Right ventricle myocardium superior (tissue), 1 donor: ENCODE results near the gene HAPLN2. TPM values are rescaled to one million over a fixed set of nuclear protein-coding genes. Genes with fewer than 3 reads are reported as not detected.
A peak's percentile ranks its signal among the peaks of the same experiment; 100 is the strongest.
"Not testable (repeated sequence)": the region's sequence is repeated elsewhere in the genome, so short reads cannot be mapped to it uniquely, and the experiment has no call there.

Experiments used
- ATAC-seq: fragments of 200-7000 bp; cut with Tn5 transposase; one replicate; pipeline ENCODE4 v1.9.1; 2020; ENCODE audit warnings: mild to moderate bottlenecking; ENCODE audit not compliant: poor library complexity
- DNase-seq: peaks from one replicate; pipeline ENCODE4 v3.0.0-alpha.2; 2020
- intact Hi-C: fragments of 100-400 bp; cut with DNase I; formaldehyde crosslinking; loops from one replicate; pipeline ENCODE4 v1.11.2; 2022
- long read RNA-seq: library from polyadenylated mRNA; unstranded; transcript quantifications from one replicate; pipeline ENCODE4 v2.0.0, GENCODE V29; 2021
- total RNA-seq: library from RNA; stranded (reverse); fragmentation: NEBNext Ultra II Directional; extraction: Animal tissue kit (Norgen Biotek cat#: 25700); gene quantifications from one replicate; pipeline ENCODE4 v1.2.1, GENCODE V29; 2021
- donor health status: DM: no; HTN: yes; CAD: no; lungs with severe emphysema.

HAPLN2 gene
- 1.6 TPM for total RNA-seq
- long read RNA-seq, partial matches to known transcripts, result 0 of 2 reads
- long read RNA-seq, other reads (novel, unspliced or antisense), result 1 of 2 reads

- ATAC-seq, result no peak
- DNase-seq, result no peak
- intact Hi-C loops, result no loop called here
Observed at GRCh38 chr1:156618853-156619581, at the start of gene HAPLN2. HAPLN2 (plus strand) TSS chr1:156619415; CDS start chr1:156623491, 4,076 bp downstream.

- intact Hi-C loops, result no loop called here
- ATAC-seq (no peak), DNase-seq (no peak)
Observed at GRCh38 chr1:156571261-156571852, 47.9 kb upstream of the HAPLN2 start.

GRCh38 chr1:156571919-156572662 lies 47.1 kb upstream of the HAPLN2 start, which contains the start of gene IQGAP3:
IQGAP3 (minus strand) TSS chr1:156572565; CDS start chr1:156572529, 36 bp downstream.
- intact Hi-C loops, result no loop called here
- ATAC-seq (peak; percentile 97), DNase-seq (peak; percentile 86)

- no peak for ATAC-seq
- no peak for DNase-seq
- intact Hi-C loops, result no loop called here
Observed at GRCh38 chr1:156572663-156573018, 46.6 kb upstream of the HAPLN2 start.

- intact Hi-C loops, result no loop called here
- ATAC-seq (no peak), DNase-seq (no peak)
Observed at GRCh38 chr1:156574039-156574633, 45.1 kb upstream of the HAPLN2 start.

GRCh38 chr1:156577550-156577949 lies 41.7 kb upstream of the HAPLN2 start:
- intact Hi-C loops, result no loop called here
- ATAC-seq (no peak), DNase-seq (no peak)

- intact Hi-C loops, result no loop called here
- no peak for ATAC-seq
Observed at GRCh38 chr1:156578055-156578454, 41.2 kb upstream of the HAPLN2 start.

GRCh38 chr1:156579472-156579871 lies 39.7 kb upstream of the HAPLN2 start, which contains the start of gene TTC24:
TTC24 (plus strand) TSS chr1:156579723; CDS start chr1:156581365, 1,642 bp downstream.
- no peak for ATAC-seq
- intact Hi-C loops, result no loop called here
- DNase-seq, result no peak

More at GRCh38 chr1:156578055-156578454, 41.2 kb upstream of the HAPLN2 start:
- DNase-seq, result no peak

GRCh38 chr1:156581661-156582387 lies 37.4 kb upstream of the HAPLN2 start:
- intact Hi-C loops, result loop anchor here (5.0 kb wide), 1 partner anchor 70 kb away; no protein-coding TSS in a partner anchor
- ATAC-seq (no peak), DNase-seq (no peak)

- ATAC-seq (no peak), DNase-seq (no peak)
- intact Hi-C loops, result loop anchor here (5.0 kb wide), 1 partner anchor 70 kb away; no protein-coding TSS in a partner anchor
Observed at GRCh38 chr1:156582388-156583017, 36.7 kb upstream of the HAPLN2 start.

- DNase-seq, result no peak
- intact Hi-C loops, result loop anchor here (5.0 kb wide), 1 partner anchor 68 kb away; no protein-coding TSS in a partner anchor
Observed at GRCh38 chr1:156583821-156584622, 35.2 kb upstream of the HAPLN2 start.

GRCh38 chr1:156584813-156585212 lies 34.4 kb upstream of the HAPLN2 start:
- no peak for ATAC-seq
- DNase-seq, result no peak
- intact Hi-C loops, result loop anchor here (5.0 kb wide), 1 partner anchor 67 kb away; no protein-coding TSS in a partner anchor

More at GRCh38 chr1:156583821-156584622, 35.2 kb upstream of the HAPLN2 start:
- ATAC-seq, result peak; percentile 66

GRCh38 chr1:156586323-156586722 lies 32.9 kb upstream of the HAPLN2 start:
- intact Hi-C loops, result no loop called here
- ATAC-seq, result no peak
- DNase-seq, result no peak

GRCh38 chr1:156586892-156587477 lies 32.2 kb upstream of the HAPLN2 start:
- ATAC-seq (no peak), DNase-seq (no peak)
- intact Hi-C loops, result no loop called here

GRCh38 chr1:156587927-156588326 lies 31.3 kb upstream of the HAPLN2 start:
- intact Hi-C loops, ATAC-seq, DNase-seq: not testable (repeated sequence)

- intact Hi-C loops, result no loop called here
Observed at GRCh38 chr1:156589546-156589945, 29.7 kb upstream of the HAPLN2 start.

More at GRCh38 chr1:156589546-156589945, 29.7 kb upstream of the HAPLN2 start:
- ATAC-seq (no peak), DNase-seq (no peak)
